ENCODE measurements around the gene ZDHHC4. TPM values are rescaled to one million over a fixed set of nuclear protein-coding genes. Genes with fewer than 3 reads are reported as not detected.

ZDHHC4 gene
- total and polyA plus RNA-seq, 8 donors, result 28.4 to 43.4 (median 36.0) TPM

DNA sequence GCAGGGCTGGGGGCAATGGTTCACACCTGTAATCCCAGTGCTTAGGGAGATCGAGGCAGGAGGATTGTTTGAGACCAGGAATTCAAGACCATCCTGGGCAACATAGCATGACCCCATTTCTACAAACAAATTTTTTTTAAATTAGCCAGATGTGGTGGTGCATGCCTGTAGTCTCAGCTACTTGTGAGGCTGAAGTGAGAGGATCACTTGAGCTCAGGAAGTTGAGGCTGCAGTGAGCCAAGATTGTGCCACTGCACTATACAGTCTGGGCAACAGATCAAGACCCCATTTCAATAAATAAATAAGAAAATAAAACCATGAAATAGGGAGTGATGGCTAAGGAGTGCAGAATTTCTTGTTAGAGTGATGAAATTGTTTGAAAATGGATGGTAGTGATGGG lies 34.9 kb upstream of the ZDHHC4 start:
- Histone ChIP-seq H3K9me3 (no peaks in the 10 kb centered on the region), H3K27ac (no peak overlapping the region), H3K4me3 (no peak overlapping the region), H3K36me3 (no peaks in the 10 kb centered on the region), H3K27me3 (peaks cover 0 to 5% (median 0%) of the 10 kb centered on the region in 4 donors), H3K4me1 (no peaks in the 10 kb centered on the region)
- ATAC-seq, result no peak
- intact Hi-C loops (cut with DNase I), result no loop called here
- TF ChIP-seq, protein P1, sequence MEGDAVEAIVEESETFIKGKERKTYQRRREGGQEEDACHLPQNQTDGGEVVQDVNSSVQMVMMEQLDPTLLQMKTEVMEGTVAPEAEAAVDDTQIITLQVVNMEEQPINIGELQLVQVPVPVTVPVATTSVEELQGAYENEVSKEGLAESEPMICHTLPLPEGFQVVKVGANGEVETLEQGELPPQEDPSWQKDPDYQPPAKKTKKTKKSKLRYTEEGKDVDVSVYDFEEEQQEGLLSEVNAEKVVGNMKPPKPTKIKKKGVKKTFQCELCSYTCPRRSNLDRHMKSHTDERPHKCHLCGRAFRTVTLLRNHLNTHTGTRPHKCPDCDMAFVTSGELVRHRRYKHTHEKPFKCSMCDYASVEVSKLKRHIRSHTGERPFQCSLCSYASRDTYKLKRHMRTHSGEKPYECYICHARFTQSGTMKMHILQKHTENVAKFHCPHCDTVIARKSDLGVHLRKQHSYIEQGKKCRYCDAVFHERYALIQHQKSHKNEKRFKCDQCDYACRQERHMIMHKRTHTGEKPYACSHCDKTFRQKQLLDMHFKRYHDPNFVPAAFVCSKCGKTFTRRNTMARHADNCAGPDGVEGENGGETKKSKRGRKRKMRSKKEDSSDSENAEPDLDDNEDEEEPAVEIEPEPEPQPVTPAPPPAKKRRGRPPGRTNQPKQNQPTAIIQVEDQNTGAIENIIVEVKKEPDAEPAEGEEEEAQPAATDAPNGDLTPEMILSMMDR (IDR thresholded peaks at IDR 0.05), result no peak
- DNase-seq, result no peak
- 73 to 84% methylated on average over 1 of the region's 1 CpG for WGBS, 2 donors
- FAIRE-seq, result no peak

DNA sequence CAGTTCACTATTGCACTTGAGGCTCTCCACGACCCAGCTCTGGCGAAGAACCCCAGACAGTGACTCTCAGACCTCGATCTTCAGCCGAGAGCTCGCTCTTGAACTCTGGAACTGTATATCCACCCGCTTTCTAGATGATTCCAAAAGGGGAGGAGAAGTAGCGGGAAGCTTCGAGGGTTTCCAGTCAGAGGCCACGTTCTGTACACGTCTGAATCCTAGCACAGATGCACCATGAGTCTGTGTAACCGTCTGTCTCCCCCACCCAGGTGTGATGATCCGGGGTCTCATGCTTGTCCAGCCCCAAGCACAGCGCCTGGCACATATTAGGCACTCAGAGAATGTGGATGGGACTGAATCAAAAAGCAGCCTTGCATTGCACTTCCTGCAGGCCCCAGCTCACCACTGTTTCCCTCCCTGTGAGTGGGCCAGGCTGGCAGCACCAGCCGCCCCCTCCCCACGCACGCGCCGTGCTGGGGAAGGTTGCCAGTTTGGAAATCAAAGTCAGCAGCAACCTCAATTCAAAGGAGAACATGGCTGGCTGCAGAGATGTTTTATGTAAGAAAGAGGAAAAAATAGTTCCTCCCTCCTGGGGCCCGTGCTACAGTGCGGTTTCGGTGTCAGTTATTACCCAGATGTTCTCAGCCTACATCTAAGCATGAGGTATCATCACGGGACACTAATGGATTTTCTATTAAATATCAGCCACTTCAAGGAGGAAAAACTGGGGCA lies 31.7 kb upstream of the ZDHHC4 start:
- no peaks in the 10 kb centered on the region for H3K27me3 ChIP-seq
- ATAC-seq (no peak), DNase-seq (no peak), FAIRE-seq (no peak)
- H3K27ac ChIP-seq, result no peak overlapping the region
- no peaks in the 10 kb centered on the region for H3K36me3 ChIP-seq
- H3K9me3 ChIP-seq, result no peaks in the 10 kb centered on the region
- WGBS, 2 donors, result 69 to 76% methylated on average over 22 of the region's 22 CpGs
- no peak overlapping the region for H3K4me3 ChIP-seq
- TF ChIP-seq, protein P1 (IDR thresholded peaks at IDR 0.05), result no peak
- no peaks in the 10 kb centered on the region for H3K4me1 ChIP-seq
- intact Hi-C loops (cut with DNase I), result no loop called here

DNA sequence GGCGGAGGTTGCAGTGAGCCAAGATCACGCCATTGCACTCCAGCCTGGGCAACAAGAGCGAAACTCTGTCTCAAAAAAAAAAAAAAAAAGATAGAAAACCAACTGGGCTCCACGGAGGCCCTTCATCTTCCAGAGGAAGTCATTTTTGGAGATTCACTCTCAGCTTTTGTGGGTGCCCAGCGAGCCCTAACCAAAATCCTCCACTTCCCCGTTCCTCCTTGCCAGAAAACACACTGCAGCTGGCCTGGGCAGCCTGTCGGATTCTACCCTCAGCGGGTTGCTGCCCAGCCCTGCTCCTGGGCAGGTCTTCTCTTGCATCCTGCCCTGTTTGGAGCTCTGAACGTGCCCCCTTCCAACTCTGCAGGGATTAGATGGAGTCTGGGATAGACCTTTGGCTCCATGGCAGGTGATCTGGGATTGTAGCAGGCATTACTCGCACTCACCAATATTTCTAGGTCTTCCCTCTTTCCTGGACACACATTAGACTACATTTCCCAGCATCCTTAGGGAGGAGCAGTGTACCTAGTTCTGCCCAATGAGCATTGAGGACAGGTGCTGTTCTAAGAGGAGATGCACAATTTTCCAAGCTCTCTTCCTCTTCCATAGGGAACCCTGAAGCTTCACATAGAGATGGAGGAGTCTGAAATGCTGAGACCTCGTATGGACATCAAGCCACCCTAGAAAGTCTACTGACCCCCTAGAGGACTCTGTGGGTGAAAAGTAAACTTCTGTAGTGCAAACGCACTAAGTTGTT lies 30.6 kb upstream of the ZDHHC4 start:
- TF ChIP-seq, protein P1 (IDR thresholded peaks at IDR 0.05), result no peak
- DNase-seq (no peak), ATAC-seq (no peak), FAIRE-seq (no peak)
- 65 to 74% methylated on average over 11 of the region's 12 CpGs for WGBS, 2 donors
- intact Hi-C loops (cut with DNase I), result no loop called here
- no peaks in the 10 kb centered on the region for H3K9me3 ChIP-seq
- H3K27me3 ChIP-seq, result no peaks in the 10 kb centered on the region
- no peaks in the 10 kb centered on the region for H3K4me1 ChIP-seq
- no peaks in the 10 kb centered on the region for H3K36me3 ChIP-seq
- no peak overlapping the region for H3K4me3 ChIP-seq
- no peak overlapping the region for H3K27ac ChIP-seq

DNA sequence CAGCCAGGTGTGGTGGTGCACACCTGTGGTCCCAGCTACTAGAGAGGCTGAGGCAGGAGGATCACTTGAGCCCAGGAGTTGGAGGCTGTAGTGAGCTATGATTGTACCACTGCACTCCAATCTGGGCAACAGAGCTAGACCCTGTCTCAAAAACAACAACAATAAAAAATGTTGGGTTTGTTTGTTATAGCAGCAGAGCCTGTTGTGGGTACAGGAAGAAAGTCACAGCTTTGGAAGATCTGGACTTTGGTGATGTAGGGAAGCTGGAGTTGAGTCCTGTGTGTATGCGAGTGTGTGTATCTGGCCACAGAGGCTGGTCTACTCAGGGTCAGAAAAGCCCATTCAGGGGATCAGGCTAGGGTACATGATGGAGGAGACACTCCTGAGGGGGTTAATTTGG lies 29.9 kb upstream of the ZDHHC4 start:
- DNase-seq, result no peak

More for the DNA sequence above, 29.9 kb upstream of the ZDHHC4 start:
- 90 to 100% methylated on average over 1 of the region's 1 CpG for WGBS, 2 donors
- TF ChIP-seq, protein P1 (IDR thresholded peaks at IDR 0.05), result no peak
- no peak overlapping the region for H3K4me3 ChIP-seq
- ATAC-seq (no peak), FAIRE-seq (no peak)
- H3K9me3 ChIP-seq, result no peaks in the 10 kb centered on the region
- no peaks in the 10 kb centered on the region for H3K27me3 ChIP-seq
- H3K4me1 ChIP-seq, result no peaks in the 10 kb centered on the region
- H3K36me3 ChIP-seq, result no peaks in the 10 kb centered on the region
- no peak overlapping the region for H3K27ac ChIP-seq
- intact Hi-C loops (cut with DNase I), result no loop called here
